GM10847 (cell line): ENCODE measurements around the gene MANEAL.

Experiments used
- POLR2A ChIP-seq: IDR thresholded peaks from 2 replicates; pipeline ENCODE4 v1.6.1; 2011; ENCODE audit not compliant: insufficient read length; ENCODE audit errors: extremely low read depth

The MANEAL gene

GRCh38 chr1:37793773-37794371 lies at the start of gene MANEAL:
MANEAL (plus strand) TSS chr1:37793847; CDS start chr1:37794183, 336 bp downstream.
- TF ChIP-seq POLR2A, result peak; percentile 42

GRCh38 chr1:37746806-37747205 lies 46.8 kb upstream of the MANEAL start:
- TF ChIP-seq POLR2A, result no peak

- no peak for TF ChIP-seq POLR2A
Observed at GRCh38 chr1:37748565-37748964, 45.1 kb upstream of the MANEAL start.

- no peak for TF ChIP-seq POLR2A
Observed at GRCh38 chr1:37752213-37752582, 41.4 kb upstream of the MANEAL start.

GRCh38 chr1:37752583-37753471 lies 40.8 kb upstream of the MANEAL start:
- TF ChIP-seq POLR2A, result no peak

GRCh38 chr1:37753473-37754321 lies 40.0 kb upstream of the MANEAL start:
- no peak for TF ChIP-seq POLR2A

GRCh38 chr1:37755290-37755689 lies 38.4 kb upstream of the MANEAL start:
- no peak for TF ChIP-seq POLR2A

- TF ChIP-seq POLR2A, result no peak
Observed at GRCh38 chr1:37755951-37756560, 37.6 kb upstream of the MANEAL start.

- TF ChIP-seq POLR2A, result no peak
Observed at GRCh38 chr1:37759451-37759850, 34.2 kb upstream of the MANEAL start.

GRCh38 chr1:37761416-37762095 lies 32.1 kb upstream of the MANEAL start:
- no peak for TF ChIP-seq POLR2A

- TF ChIP-seq POLR2A, result no peak
Observed at GRCh38 chr1:37762516-37762915, 31.1 kb upstream of the MANEAL start.

GRCh38 chr1:37763791-37764413 lies 29.7 kb upstream of the MANEAL start:
- TF ChIP-seq POLR2A, result no peak

GRCh38 chr1:37764414-37764825 lies 29.2 kb upstream of the MANEAL start:
- TF ChIP-seq POLR2A, result no peak

GRCh38 chr1:37764888-37765441 lies 28.7 kb upstream of the MANEAL start, which contains the start of gene EPHA10:
EPHA10 (minus strand) TSS chr1:37765120; CDS start chr1:37765066, 54 bp downstream.
- TF ChIP-seq POLR2A, result no peak
